SHP77 (cell line): Measurements from ENCODE around the gene KCNH8.
A peak's percentile ranks its signal among the peaks of the same experiment; 100 is the strongest.
"Not testable (repeated sequence)": the region's sequence is repeated elsewhere in the genome, so short reads cannot be mapped to it uniquely, and the experiment has no call there.

Experiments
- DNase-seq, 2 experiments: peaks; one replicate each; lab custom pipeline; 2025; lab: John Stamatoyannopoulos, UW

KCNH8 gene

DNA sequence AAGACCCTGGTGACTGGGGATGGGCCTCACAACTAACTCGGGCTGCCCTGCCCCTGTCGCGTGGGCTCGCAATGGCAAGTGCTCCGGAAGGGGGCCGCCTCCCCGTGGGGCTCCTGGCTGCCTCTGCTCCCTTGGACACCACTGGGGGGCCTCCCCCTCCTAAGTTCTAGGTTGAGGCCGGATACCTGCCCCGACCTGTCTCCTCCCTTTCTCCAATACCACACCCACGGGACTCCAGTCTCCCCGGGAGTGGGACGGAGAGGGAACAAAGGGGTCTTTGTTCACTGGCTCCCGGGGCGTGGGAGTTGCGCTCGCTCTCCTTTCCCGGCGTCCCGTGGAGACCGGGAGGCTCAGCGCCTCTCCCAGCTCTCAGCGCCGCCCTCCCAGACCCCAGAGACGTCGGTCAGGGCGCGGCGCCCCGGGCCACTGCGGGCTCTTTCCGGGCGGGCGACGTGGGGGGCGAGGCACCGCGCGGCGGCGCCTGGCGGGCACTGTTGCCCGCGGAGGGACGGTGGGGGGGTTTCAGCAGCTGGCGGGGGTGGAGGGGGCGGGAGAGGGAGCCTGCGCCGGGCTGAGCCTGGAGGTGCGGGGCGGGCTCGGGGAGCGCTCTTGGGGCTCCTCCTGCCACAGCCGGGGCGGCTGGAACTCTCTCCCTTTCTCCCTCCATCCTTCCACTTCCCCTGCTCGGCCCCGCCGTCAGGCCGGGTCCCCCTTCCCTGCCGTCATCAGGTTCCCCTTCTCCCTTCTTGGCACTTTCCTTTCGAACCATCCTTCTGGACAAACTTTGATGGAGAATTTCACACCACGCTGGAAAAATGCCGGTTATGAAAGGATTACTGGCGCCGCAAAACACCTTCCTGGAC, at the start of gene KCNH8:
Gene KCNH8, plus strand, starts transcription at position 606 of the 863 bp plus-strand sequence. Its CDS starts 210 bp downstream, at position 816.
- DNase-seq, result peak; percentile 51 to 60

DNA sequence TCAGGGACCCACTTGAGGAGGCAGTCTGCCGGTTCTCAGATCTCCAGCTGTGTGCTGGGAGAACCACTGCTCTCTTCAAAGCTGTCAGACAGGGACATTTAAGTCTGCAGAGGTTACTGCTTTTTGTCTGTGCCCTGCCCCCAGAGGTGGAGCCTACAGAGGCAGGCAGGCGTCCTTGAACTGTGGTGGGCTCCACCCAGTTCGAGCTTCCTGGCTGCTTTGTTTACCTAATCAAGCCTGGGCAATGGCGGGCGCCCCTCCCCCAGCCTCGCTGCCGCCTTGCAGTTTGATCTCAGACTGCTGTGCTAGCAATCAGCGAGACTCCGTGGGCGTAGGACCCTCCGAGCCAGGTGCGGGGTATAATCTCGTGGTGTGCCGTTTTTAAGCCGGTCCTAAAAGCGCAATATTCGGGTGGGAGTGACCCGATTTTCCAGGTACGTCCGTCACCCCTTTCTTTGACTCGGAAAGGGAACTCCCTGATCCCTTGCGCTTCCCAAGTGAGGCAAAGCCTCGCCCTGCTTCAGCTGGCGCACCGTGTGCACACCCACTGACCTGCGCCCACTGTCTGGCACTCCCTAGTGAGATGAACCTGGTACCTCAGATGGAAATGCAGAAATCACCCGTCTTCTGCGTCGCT, 45.5 kb upstream of the KCNH8 start:
- DNase-seq, result not testable (repeated sequence)

DNA sequence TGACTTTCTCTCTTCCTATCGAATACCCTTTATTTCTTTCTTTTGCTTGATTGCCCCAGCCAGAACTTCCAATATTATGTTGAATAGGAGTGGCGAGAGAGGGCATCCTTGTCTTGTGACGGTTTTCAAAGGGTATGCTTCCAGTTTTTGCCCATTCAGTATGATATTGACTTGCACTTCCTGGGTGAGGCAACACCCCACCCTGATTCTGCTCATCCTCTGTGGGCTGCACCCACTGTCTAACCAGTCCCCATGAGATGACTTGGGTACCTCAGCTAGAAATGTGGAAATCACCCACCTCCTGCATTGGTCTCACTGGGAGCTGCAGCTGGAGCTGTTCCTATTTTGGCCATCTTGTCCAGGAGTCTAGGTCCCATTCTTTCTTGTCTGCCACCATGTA, 44.8 kb upstream of the KCNH8 start:
- DNase-seq, result no peak

DNA sequence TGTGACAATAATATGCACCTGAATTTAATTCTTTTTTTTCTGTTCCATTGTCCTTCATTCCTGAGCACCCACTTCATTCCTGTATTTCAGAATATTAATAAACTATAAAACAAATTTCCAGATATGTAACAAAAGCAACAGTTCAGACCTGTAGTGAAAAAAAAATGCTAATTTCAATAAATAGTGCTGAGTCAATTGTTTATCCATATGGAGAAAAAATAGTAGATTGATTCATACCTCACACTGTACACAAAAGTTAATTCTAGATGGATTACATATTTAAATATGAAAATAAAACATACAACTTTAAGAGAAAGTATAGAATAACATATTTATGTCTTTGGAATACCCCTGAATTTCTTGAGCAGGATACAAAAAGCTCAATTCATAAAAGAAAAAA, 43.9 kb upstream of the KCNH8 start:
- no peak for DNase-seq

- no peak for DNase-seq
Observed at GRCh38 chr3:19105826-19106225, 42.5 kb upstream of the KCNH8 start.

GRCh38 chr3:19106307-19106706, 42.0 kb upstream of the KCNH8 start:
- DNase-seq, result no peak

DNA sequence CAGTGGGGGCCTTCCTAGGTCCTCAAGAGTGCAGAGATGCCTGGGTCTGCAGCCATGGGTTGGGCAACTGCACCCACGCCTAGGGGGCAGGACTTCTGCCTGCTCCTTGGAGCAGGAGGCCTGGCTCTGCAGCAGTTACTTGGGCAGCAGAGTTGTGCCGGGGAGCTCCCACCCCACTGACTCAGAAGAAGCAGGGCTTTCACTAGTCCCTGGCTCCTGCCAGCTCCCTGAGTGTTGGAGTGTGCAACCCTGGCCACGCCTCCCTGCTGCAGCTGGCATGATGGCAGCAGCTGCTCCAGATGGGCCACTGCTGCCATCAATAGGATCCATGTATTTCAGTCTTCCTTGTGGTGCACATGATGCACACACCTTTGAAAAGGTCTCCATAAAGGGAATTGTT, 40.6 kb upstream of the KCNH8 start:
- DNase-seq, result peak in 1 of 2 experiments; percentile 9

GRCh38 chr3:19110335-19110895, 37.9 kb upstream of the KCNH8 start:
- no peak for DNase-seq

DNA sequence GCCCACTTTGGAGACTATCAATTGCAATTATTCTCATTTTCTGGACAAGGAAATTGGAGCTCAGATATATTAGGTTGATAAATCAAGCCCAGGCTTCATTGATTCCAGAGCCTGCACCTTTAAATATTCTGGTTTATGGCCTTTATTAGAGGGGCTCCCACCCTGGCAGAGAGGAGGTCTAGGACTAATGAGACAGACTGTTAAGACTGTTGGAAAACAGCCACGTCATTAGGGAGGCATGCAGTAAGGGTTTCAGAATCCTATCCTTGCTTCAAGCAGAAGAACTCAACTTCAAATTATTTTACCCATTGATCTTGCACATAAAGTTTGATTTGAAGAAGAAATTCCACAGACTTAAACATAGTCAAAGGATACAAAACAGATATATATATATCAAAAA, 33.8 kb upstream of the KCNH8 start:
- no peak for DNase-seq

- no peak for DNase-seq
Observed at GRCh38 chr3:19116239-19116638, 32.1 kb upstream of the KCNH8 start.

DNA sequence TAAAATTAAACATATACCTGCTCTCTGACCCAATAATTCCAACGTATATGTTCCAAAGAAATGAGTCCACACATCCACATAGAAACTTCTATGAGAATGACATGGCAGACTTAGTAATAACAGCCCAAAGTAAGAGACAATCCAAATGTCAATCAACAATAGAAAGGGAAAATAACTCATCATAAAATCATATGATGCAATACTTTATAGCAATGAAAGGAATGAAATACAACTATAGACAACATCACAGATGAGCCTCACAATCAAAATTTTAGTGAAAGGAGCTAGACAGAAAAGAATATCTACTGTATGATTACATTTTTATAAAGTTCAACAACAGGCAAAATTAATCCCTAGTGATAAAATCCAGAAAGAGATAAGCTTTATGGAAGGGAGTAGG, 23.6 kb upstream of the KCNH8 start:
- DNase-seq, result no peak

DNA sequence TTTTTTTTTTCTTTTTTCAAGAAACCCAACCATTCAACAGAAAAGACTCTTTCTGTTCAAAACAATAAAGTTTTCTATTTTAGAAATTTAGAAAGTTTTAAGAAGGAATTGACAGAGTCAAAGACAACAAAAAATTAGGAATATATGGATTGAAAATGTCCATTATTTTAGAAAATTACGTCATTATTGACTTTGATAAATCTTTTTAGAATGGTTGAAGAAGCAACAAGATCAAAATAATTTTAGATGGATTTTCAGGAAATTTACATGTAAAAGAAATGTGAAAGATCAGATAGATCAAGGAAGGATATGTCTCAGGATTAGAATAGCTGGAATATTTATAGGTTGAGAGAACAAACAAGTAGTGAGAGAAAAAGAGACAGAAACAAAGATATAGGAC, 8.4 kb upstream of the KCNH8 start:
- no peak for DNase-seq

DNA sequence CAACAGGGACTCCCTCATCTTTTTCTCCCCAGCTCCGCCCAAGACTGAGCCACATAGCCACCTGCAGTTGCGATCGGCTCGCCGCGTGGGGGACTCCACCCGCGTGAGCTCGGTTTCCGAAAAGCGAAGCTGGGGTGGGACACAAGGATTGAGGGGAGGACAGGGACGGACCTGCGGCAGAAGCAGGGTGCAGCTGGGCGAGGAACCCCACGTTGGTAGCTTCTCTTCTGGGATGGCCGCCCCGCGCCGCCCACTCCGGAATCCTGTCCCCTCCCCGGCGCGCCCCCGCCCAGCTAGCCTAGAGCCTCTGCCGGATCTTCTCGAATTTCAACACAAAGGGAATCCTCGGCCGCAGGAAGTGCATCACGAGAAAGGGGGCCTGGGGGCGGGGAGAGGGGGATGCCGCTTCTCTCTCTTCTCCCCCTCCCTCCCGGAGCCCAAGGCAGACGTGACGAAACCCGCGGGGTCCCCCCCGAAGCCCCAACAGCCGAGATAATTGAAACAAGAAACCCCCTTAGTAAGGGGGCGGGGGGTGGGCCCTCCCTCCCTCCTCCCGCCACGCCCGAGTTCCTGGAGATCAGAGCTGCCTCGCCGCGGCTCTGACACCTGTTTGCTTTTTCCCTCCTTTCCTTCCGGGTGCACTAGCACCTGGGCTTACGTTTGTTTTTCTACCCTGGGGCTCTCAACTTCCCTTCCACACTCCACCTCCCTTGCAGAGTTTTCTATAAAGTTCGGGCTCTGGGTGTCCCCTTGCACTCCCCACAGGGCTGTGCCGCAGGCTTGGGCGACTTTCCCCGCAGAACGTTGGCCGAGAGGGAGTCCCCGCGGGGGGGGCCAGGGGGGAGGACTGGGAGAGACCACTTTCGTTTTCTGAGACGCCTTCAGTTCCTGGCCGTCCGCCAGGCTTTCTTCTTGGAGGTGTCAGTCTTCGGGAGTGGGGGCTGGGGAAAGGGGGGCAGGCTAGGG, 1.3 kb upstream of the KCNH8 start:
- DNase-seq, result peak; percentile 88 to 89

DNA sequence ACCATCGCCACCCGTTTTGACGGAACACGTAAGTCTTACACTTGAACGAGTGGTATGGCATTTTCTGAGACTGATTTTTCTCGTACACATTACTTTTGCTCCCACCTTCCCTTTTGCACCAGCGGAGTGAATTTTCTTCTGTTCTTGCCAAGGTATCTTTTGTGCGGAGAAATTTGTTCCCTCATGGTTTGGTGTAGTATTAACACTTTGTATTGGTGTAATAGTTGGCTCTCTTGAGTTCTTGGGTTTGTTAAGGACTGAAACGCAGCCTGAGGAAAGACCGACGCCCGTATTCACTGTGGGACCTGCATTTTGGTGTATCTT, 420 bp downstream of the KCNH8 start:
- no peak for DNase-seq

- DNase-seq, result no peak
Observed at GRCh38 chr3:19149368-19149767, 1.1 kb downstream of the KCNH8 start.

DNA sequence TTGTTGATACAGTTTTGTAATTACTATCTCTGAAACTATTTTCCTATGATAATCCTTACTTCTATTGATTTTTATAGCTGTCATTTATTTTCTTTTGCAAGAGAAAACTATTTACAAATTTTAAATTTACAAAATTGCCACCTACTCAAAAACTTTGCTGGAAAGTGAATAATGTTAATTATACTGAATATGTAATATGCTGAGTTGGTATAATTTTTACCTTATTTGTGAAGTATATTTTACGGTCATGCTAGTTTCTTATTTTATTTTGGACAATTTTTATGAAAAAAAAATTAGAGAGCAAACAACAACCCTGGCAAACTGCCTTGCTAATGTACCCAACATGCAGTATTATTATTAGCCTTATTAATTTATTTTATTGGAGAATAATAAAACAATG, 2.9 kb downstream of the KCNH8 start:
- no peak for DNase-seq

DNA sequence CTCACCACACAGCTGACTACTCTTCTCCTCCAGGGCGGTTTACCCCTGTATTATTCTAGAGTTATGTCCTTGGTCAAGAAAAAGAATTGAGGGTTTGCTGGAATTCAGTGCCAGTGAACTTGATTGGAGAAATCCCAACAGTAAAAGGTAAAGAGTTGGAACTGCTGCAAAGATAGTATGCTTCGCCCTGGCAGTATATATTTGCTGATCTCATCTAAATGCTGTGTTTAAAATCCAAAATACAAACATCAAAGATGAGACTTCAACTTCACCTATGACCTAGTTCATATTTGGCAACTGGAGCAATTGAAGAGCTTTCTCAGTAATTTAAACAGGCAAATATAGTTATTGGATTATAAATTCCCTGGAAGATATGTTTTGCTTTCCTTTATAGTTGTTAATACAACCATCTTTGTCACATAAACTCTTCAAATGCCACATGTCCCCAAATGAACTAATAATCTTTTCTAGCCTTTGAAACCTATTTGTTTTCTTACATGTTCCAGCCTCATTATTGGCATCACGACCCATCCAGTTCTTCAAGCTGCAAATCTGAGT, 6.5 kb downstream of the KCNH8 start:
- DNase-seq, result no peak

GRCh38 chr3:19155375-19155774, 7.1 kb downstream of the KCNH8 start:
- DNase-seq, result no peak

GRCh38 chr3:19159966-19160635, 11.8 kb downstream of the KCNH8 start:
- DNase-seq, result no peak

DNA sequence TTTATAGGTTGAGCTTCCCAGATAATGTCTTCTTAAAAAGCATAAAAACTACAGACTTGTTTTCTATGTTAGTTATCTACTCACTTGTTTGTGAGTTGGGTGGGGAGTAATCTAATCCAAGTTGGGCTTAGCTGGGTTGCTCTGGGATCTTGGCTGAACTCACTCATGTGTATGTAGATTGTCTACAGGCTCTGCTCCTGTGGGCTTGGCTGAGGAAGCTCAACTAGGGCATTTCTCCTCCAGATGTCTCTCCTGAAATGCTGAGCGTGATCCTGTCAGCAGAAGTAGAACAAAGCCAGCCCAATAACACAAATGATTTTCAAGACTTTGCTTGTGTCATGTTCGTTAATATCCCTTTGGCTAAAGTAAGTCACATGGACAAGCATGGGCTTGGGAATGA, 17.3 kb downstream of the KCNH8 start:
- no peak for DNase-seq

GRCh38 chr3:19171794-19172193, 23.5 kb downstream of the KCNH8 start:
- DNase-seq, result no peak
